ENCODE results near the gene PAM.
"Not testable (repeated sequence)": the region's sequence is repeated elsewhere in the genome, so short reads cannot be mapped to it uniquely, and the experiment has no call there.

PAM gene

DNA sequence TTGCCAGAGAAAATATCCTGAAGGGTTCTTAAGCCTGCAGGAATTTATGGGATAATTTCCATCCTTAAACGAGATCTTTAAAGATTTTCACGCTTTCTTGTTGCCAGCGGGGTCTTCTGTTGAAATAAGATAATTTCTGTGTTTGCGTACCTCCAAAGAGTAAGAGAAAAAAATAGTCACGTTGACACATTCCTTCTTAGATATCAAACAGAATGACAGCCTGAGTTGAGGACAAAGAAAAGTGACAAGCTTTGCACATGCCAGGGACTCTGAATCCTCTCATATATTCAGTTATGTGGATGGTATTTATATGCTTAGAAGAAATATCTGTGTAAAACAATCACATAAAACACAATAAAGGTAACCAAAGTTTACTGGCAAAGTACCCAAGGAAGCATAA lies 21.6 kb upstream of the PAM start:
- no peaks in the 10 kb centered on the region for H3K36me3 ChIP-seq (ENCODE audit: control insufficient read depth, low read depth, low read length)
- H3K4me3 ChIP-seq (ENCODE audit: low read length), result no peak overlapping the region

DNA sequence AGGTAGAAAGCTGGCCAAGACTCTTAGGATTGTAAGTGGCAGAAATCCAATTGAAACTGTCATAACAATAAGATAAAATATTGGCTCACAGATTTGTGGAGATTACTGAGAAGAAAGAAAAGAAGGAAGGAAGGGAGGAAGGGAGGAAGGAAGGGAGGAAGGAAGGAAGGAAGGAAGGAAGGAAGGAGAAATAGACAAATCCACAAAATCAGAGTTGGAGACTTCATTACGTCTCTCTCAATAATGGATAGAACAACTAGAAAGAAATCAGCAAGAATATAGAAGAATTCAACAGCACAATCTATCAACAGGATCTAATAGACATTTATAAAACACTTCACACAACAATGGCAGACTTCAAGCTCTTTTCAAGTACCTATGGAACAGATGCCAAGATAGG lies 17.9 kb upstream of the PAM start:
- no peak overlapping the region for H3K4me3 ChIP-seq (ENCODE audit: low read length)
- H3K4me1 ChIP-seq (ENCODE audit: control insufficient read depth, low read depth, low read length), result peaks cover 5% of the 10 kb centered on the region
- H3K9me3 ChIP-seq (ENCODE audit: control insufficient read depth, low read depth, low read length), result no peaks in the 10 kb centered on the region
- no peak overlapping the region for H3K9ac ChIP-seq (ENCODE audit: low read length)
- H3K27ac ChIP-seq (ENCODE audit: low read length), result no peak overlapping the region
- H3K36me3 ChIP-seq (ENCODE audit: control insufficient read depth, low read depth, low read length), result no peaks in the 10 kb centered on the region
- no peaks in the 10 kb centered on the region for H3K27me3 ChIP-seq (ENCODE audit: control insufficient read depth, insufficient read depth, low read length)

More for the DNA sequence above, 21.6 kb upstream of the PAM start:
- Histone ChIP-seq H3K9ac (ENCODE audit: low read length) (no peak overlapping the region), H3K4me1 (ENCODE audit: control insufficient read depth, low read depth, low read length) (no peaks in the 10 kb centered on the region), H3K27me3 (ENCODE audit: control insufficient read depth, insufficient read depth, low read length) (no peaks in the 10 kb centered on the region), H3K27ac (ENCODE audit: low read length) (no peak overlapping the region), H3K9me3 (ENCODE audit: control insufficient read depth, low read depth, low read length) (no peaks in the 10 kb centered on the region)

DNA sequence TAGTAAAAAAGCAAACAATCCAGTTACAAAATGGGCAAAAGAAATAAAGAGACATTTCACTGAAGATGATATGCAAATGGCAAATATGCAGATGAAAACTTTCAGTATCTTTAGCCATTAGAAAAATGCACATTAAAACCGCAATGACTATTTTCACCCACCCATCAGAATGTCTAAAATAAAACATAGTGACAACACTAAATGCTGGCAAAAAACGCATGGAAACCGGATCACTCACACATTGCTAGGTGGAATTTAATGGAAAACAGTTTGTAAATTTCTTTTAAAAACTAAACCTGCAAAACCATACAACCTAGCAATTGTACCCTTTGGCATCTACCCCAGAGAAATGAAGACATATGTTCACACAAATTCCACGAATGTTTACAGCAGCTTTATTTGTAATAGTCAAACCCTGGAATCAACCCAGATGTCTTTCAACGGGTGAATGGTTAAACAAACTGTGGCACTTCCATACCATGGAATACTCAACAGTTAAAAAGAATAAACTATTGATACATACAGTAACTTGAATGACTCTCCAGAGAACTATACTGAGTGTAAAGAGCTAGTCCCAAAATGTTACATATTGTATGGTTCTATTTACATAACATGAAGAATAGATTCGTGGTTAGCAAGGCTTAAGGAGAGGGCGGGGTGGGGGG lies 17.2 kb upstream of the PAM start:
- no peak overlapping the region for H3K9ac ChIP-seq (ENCODE audit: low read length)
- no peak overlapping the region for H3K27ac ChIP-seq (ENCODE audit: low read length)
- H3K4me1 ChIP-seq (ENCODE audit: control insufficient read depth, low read depth, low read length), result peaks cover 11% of the 10 kb centered on the region
- H3K9me3 ChIP-seq (ENCODE audit: control insufficient read depth, low read depth, low read length), result no peaks in the 10 kb centered on the region
- H3K4me3 ChIP-seq (ENCODE audit: low read length), result no peak overlapping the region
- no peaks in the 10 kb centered on the region for H3K27me3 ChIP-seq (ENCODE audit: control insufficient read depth, insufficient read depth, low read length)
- no peaks in the 10 kb centered on the region for H3K36me3 ChIP-seq (ENCODE audit: control insufficient read depth, low read depth, low read length)

DNA sequence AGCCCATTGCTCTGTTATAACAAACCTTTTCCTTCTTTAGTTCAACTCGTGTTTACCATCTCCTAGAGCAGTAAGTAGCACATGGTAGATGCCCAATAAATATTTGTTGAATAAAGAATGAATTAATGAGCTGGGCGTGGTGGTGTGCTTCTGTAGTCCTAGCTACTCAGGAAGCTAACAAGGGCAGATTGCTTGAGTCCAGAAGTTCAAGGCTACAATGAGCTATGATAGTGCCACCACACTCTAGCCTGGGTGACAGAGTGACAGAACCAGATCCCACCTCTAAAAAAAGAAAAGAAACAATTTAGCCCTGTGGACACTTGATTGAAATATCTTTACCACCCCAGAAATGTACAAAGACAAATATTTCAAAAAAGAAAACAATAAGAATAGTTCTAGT lies 14.6 kb upstream of the PAM start:
- H3K4me3 ChIP-seq (ENCODE audit: low read length), result no peak overlapping the region
- H3K4me1 ChIP-seq (ENCODE audit: control insufficient read depth, low read depth, low read length), result peaks cover 11% of the 10 kb centered on the region
- H3K9ac ChIP-seq (ENCODE audit: low read length), result no peak overlapping the region
- H3K27ac ChIP-seq (ENCODE audit: low read length), result no peak overlapping the region
- no peaks in the 10 kb centered on the region for H3K9me3 ChIP-seq (ENCODE audit: control insufficient read depth, low read depth, low read length)
- H3K27me3 ChIP-seq (ENCODE audit: control insufficient read depth, insufficient read depth, low read length), result no peaks in the 10 kb centered on the region
- no peaks in the 10 kb centered on the region for H3K36me3 ChIP-seq (ENCODE audit: control insufficient read depth, low read depth, low read length)

DNA sequence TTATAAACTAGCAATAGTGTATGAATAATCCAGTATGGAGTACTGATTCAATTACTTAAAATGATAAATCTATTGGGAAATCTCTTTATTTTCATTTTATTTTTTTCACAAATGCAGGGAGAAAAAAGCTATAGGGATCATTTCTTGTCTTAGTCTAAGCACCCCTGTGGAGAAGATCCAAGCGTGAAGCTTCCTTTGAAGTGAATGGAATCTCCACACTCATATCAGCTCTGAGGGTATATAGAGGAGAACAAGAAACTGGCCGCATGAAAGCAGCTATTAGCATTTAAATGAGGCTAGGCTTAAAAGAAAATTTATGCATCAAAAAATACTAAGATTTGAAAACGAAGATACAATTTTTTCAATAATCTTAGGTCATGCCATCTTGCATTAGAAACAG lies 12.9 kb upstream of the PAM start:
- no peak overlapping the region for H3K27ac ChIP-seq (ENCODE audit: low read length)
- no peaks in the 10 kb centered on the region for H3K27me3 ChIP-seq (ENCODE audit: control insufficient read depth, insufficient read depth, low read length)
- no peak overlapping the region for H3K9ac ChIP-seq (ENCODE audit: low read length)

DNA sequence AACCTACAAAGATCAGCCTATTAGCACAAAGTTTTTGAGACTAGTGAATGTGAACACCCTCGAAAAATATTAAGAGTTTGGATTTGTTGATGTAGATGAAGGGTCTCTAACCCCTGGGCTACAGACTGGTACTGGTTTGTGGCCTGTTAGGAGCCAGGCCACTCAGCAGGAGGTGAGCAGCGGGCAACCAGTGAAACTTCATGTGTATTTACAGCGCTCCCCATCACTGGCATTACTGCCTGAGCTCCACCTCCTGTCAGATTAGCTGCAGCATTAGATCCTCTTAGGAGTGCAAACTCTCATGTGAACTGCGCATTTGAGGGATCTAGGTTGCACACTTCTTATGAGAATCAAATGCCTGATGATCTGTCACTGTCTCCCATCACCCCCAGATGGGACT lies 11.2 kb upstream of the PAM start:
- Histone ChIP-seq H3K27me3 (ENCODE audit: control insufficient read depth, insufficient read depth, low read length) (no peaks in the 10 kb centered on the region), H3K4me3 (ENCODE audit: low read length) (no peak overlapping the region), H3K9me3 (ENCODE audit: control insufficient read depth, low read depth, low read length) (no peaks in the 10 kb centered on the region), H3K4me1 (ENCODE audit: control insufficient read depth, low read depth, low read length) (peaks cover 13% of the 10 kb centered on the region), H3K9ac (ENCODE audit: low read length) (no peak overlapping the region), H3K27ac (ENCODE audit: low read length) (no peak overlapping the region), H3K36me3 (ENCODE audit: control insufficient read depth, low read depth, low read length) (no peaks in the 10 kb centered on the region)

More for the DNA sequence above, 12.9 kb upstream of the PAM start:
- H3K4me3 ChIP-seq (ENCODE audit: low read length), result no peak overlapping the region
- H3K36me3 ChIP-seq (ENCODE audit: control insufficient read depth, low read depth, low read length), result no peaks in the 10 kb centered on the region
- H3K4me1 ChIP-seq (ENCODE audit: control insufficient read depth, low read depth, low read length), result peaks cover 11% of the 10 kb centered on the region
- H3K9me3 ChIP-seq (ENCODE audit: control insufficient read depth, low read depth, low read length), result no peaks in the 10 kb centered on the region

DNA sequence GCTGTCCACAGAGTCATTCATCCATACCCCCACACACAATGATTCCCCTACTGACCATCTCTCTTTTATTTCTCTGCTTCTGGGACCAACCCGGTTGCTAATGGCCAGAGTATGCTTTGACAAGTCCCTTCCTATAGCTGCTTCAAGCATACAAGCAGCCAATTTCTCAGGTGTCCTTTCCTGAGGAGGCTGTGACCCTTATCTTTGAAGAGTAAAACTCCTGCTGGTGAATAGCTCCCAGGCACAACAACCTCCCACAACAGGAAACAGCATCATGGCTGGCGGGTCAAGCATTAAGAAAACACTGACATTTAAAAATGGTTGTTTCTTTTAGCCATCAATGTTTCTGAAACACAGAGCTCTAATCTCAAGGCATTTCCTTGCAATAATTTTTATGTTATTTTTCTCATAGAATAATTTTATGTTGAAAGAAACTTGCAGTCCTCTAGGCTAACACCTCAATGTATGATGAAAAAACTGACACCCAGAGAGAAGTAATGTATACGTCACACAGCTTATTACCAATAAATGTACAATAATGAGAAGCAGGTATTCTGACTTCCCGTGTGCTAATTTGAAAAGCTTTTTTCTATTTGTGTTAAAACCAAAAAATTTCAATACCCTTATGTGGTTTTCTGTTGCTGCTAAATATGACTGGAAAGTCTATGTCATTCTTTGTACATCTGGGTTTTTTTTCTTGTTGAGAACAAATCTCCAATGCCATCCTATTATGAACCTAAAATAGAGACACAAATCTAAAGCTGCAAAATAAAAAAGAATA lies 7.5 kb upstream of the PAM start:
- H3K36me3 ChIP-seq (ENCODE audit: control insufficient read depth, low read depth, low read length), result no peaks in the 10 kb centered on the region
- H3K9me3 ChIP-seq (ENCODE audit: control insufficient read depth, low read depth, low read length), result no peaks in the 10 kb centered on the region
- no peak overlapping the region for H3K4me3 ChIP-seq (ENCODE audit: low read length)
- H3K4me1 ChIP-seq (ENCODE audit: control insufficient read depth, low read depth, low read length), result peaks cover 22% of the 10 kb centered on the region
- H3K27me3 ChIP-seq (ENCODE audit: control insufficient read depth, insufficient read depth, low read length), result no peaks in the 10 kb centered on the region
- H3K9ac ChIP-seq (ENCODE audit: low read length), result no peak overlapping the region
- H3K27ac ChIP-seq (ENCODE audit: low read length), result no peak overlapping the region

DNA sequence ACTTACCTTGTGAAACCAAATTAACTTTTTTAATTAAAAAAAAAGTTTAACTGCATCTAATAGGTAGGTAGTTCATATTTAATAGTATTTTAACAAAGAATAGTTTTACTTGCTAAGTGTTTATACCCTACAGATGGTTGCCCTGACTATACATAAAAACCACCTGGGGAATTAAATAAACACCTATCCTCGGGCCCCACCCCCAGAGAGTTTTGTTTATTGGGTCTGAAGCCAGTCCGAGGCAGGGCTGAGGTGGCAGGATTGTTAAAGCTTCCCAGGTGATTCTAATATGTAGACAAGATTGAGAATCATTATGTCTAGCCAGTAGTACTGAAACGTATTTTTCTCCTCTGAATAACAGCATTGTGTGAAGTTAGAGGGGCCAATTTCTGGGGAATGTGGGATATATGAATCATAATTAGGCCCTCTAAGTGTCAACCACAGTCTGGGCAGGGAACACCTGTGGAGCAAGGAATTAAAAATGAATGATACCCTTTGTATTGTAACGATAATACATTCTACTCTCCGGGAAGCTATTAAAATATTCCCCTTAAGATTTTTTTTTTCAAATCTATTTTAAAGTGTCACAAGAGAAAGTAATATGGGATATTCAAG lies 5.6 kb upstream of the PAM start:
- Histone ChIP-seq H3K9ac (ENCODE audit: low read length) (no peak overlapping the region), H3K4me3 (ENCODE audit: low read length) (peak overlapping the region; percentile 4), H3K9me3 (ENCODE audit: control insufficient read depth, low read depth, low read length) (no peaks in the 10 kb centered on the region)

DNA sequence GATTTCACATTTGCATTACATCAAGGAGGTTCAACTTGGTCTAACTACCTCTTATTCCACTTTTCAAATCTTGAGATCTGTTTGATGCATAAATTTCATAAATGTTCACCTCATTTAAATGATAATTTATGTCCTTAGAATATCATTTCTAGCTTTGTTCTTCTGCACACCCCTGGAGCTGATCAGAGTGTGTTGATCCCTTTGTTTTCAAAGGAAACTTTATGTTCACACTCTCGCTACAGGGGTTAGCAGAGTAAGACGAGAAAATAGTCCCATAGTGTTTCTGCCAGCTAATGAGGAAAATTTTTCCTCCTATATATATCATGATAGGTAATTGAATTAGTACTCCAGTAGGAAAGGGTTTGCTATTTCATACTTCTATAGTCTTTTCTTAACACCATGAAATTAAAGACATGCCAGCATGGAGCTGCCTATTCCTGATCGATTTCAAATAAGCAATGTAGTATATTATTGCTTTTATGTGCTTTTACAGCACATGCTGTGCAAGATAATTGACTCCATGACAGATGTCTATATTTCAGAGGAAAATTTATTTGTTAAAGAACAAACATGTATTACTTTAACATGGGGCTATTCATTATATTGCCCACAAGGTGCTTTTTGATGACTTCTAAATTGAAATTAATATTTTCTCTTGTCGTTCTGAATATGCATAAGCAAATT lies 4.8 kb upstream of the PAM start:
- Histone ChIP-seq H3K27ac (ENCODE audit: low read length) (no peak overlapping the region), H3K9ac (ENCODE audit: low read length) (no peak overlapping the region), H3K27me3 (ENCODE audit: control insufficient read depth, insufficient read depth, low read length) (peaks cover 16% of the 10 kb centered on the region), H3K4me3 (ENCODE audit: low read length) (peak overlapping the region; percentile 4), H3K9me3 (ENCODE audit: control insufficient read depth, low read depth, low read length) (no peaks in the 10 kb centered on the region), H3K36me3 (ENCODE audit: control insufficient read depth, low read depth, low read length) (no peaks in the 10 kb centered on the region), H3K4me1 (ENCODE audit: control insufficient read depth, low read depth, low read length) (peaks cover 25% of the 10 kb centered on the region)

More for the DNA sequence above, 5.6 kb upstream of the PAM start:
- Histone ChIP-seq H3K27me3 (ENCODE audit: control insufficient read depth, insufficient read depth, low read length) (peaks cover 16% of the 10 kb centered on the region), H3K36me3 (ENCODE audit: control insufficient read depth, low read depth, low read length) (no peaks in the 10 kb centered on the region), H3K4me1 (ENCODE audit: control insufficient read depth, low read depth, low read length) (peaks cover 25% of the 10 kb centered on the region), H3K27ac (ENCODE audit: low read length) (no peak overlapping the region)

DNA sequence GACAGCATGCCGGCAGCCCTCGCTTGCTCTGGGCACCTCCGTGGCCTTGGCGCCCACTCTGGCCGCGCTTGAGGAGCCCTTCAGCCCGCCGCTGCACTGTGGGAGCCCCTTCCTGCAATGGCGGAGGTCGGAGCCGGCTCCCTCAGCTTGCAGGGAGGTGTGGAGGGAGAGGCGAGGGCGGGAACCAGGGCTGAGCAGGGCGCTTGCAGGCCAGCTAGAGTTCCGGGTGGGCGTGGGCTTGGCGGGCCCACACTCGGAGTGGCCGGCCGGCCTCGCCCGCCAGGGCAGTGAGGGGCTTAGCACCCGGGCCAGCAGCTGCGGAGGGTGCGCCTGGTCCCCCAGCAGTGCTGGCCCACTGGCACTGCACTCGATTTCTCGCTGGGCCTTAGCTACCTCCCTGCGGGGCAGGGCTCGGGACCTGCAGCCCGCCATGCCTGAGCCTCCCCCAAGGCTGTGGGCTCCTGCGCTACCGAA lies 3.2 kb upstream of the PAM start:
- peaks cover 25% of the 10 kb centered on the region for H3K4me1 ChIP-seq (ENCODE audit: control insufficient read depth, low read depth, low read length)
- not testable (repeated sequence) for H3K9me3 ChIP-seq (ENCODE audit: control insufficient read depth, low read depth, low read length); H3K9ac ChIP-seq (ENCODE audit: low read length)

More for the DNA sequence above, 3.2 kb upstream of the PAM start:
- not testable (repeated sequence) for H3K4me3 ChIP-seq (ENCODE audit: low read length); H3K36me3 ChIP-seq (ENCODE audit: control insufficient read depth, low read depth, low read length); H3K27ac ChIP-seq (ENCODE audit: low read length)
- peaks cover 29% of the 10 kb centered on the region for H3K27me3 ChIP-seq (ENCODE audit: control insufficient read depth, insufficient read depth, low read length)

Measured in iPS-18a (cell line).